Progenitor cell of endocrine pancreas (in vitro differentiated cells): ENCODE results near the gene GALNT14. TPM values are rescaled to one million over a fixed set of nuclear protein-coding genes. Genes with fewer than 3 reads are reported as not detected.

ENCODE experiments used
- DNase-seq: peaks from one replicate; pipeline ENCODE4 v3.0.0; 2021; ENCODE audit warnings: low spot score; ENCODE audit not compliant: unreplicated experiment
- H3K27ac Mint-ChIP-seq: 2 replicates; pipeline ENCODE4 v1.8.0; 2021; ENCODE audit warnings: mild to moderate bottlenecking, moderate library complexity, mixed read lengths
- H3K27me3 Mint-ChIP-seq: 2 replicates; pipeline ENCODE4 v1.8.0; 2021; ENCODE audit warnings: mixed read lengths
- H3K36me3 Mint-ChIP-seq: 2 replicates; pipeline ENCODE4 v1.8.0; 2022; ENCODE audit warnings: mixed read lengths; ENCODE audit not compliant: insufficient read depth
- H3K4me1 Mint-ChIP-seq: 2 replicates; pipeline ENCODE4 v1.8.0; 2021; ENCODE audit warnings: low read depth, mixed read lengths
- H3K4me3 Mint-ChIP-seq: 2 replicates; pipeline ENCODE4 v1.8.0; 2021; ENCODE audit warnings: low read depth, mild to moderate bottlenecking, moderate library complexity, mixed read lengths
- H3K9me3 Mint-ChIP-seq: 2 replicates; pipeline ENCODE4 v1.8.0; 2021; ENCODE audit warnings: low read depth, mixed read lengths
- CTCF ChIP-seq: fragments of 200-600 bp; sonication (generic); IDR thresholded peaks from one replicate; pipeline ENCODE4 v1.5.0; 2021; ENCODE audit warnings: antibody characterized with exemption, mild to moderate bottlenecking; ENCODE audit not compliant: unreplicated experiment
- total RNA-seq: library from RNA; stranded (reverse); gene quantifications from 2 replicates; pipeline ENCODE4 v1.2.1, GENCODE V29; 2021

Gene GALNT14
- total RNA-seq, 1 donor from 2014 or later = 0.91 TPM

- Mint-ChIP-seq H3K36me3 (no peaks in the 10 kb centered on the region), H3K27ac (no peak overlapping the region), H3K4me1 (no peaks in the 10 kb centered on the region), H3K4me3 (no peak overlapping the region), H3K27me3 (peaks cover 4% of the 10 kb centered on the region), H3K9me3 (peaks cover 18% of the 10 kb centered on the region)
- DNase-seq = no peak
- no peak for TF ChIP-seq CTCF
Observed at GRCh38 chr2:31038385-31038784, 99.9 kb downstream of the GALNT14 start.

DNA sequence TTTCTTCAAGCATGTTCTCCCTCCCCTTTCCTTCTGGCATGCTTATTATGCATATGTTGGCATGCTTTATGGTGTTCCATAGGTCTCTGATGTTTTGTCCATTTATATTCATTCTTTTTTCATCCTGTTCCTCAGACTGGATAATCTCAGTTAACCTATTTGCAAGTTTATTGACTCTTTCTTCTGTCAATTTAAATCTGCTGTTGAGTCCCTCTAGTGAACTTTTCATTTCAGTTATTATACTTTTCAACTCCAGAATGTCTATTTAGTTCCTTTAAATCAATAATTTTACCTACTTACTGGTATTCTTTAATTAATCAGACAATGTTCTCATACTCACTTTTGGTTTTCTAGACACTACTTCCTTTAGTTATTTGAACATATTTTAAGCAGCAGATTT, 101.2 kb downstream of the GALNT14 start:
- Mint-ChIP-seq H3K36me3 (no peaks in the 10 kb centered on the region), H3K4me3 (no peak overlapping the region), H3K9me3 (peaks cover 18% of the 10 kb centered on the region), H3K4me1 (no peaks in the 10 kb centered on the region), H3K27ac (no peak overlapping the region), H3K27me3 (peaks cover 8% of the 10 kb centered on the region)
- DNase-seq = no peak
- no peak for TF ChIP-seq CTCF

GRCh38 chr2:31033032-31033431, 105.2 kb downstream of the GALNT14 start:
- H3K27ac Mint-ChIP-seq = no peak overlapping the region
- peak; percentile 8 for TF ChIP-seq CTCF
- DNase-seq = no peak
- H3K27me3 Mint-ChIP-seq = peaks cover 20% of the 10 kb centered on the region
- H3K9me3 Mint-ChIP-seq = peaks cover 18% of the 10 kb centered on the region
- H3K4me3 Mint-ChIP-seq = no peak overlapping the region
- no peaks in the 10 kb centered on the region for H3K4me1 Mint-ChIP-seq
- H3K36me3 Mint-ChIP-seq = no peaks in the 10 kb centered on the region

DNA sequence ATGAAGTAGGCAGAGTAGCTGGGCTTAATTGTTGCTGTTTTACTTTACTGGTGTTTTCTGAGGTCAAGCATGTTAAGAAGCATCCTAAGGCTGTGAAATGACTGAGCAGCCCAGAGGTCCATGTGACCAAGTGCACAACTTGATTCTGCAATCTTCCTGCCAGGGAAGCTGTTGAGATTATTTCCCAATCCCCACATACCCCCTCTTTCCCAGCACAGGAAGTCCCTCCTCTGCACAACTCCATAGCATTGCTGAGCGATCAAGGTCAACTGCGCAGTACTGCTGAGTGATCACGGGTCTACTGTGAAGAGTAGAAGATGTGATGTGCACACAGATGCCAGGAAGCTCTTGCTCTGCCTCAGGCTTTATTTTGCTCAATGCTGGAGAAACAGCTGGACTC, 105.8 kb downstream of the GALNT14 start:
- no peaks in the 10 kb centered on the region for H3K36me3 Mint-ChIP-seq
- TF ChIP-seq CTCF = no peak
- no peak overlapping the region for H3K27ac Mint-ChIP-seq
- no peak overlapping the region for H3K4me3 Mint-ChIP-seq
- peaks cover 16% of the 10 kb centered on the region for H3K9me3 Mint-ChIP-seq
- no peaks in the 10 kb centered on the region for H3K4me1 Mint-ChIP-seq
- peaks cover 20% of the 10 kb centered on the region for H3K27me3 Mint-ChIP-seq
- DNase-seq = no peak

GRCh38 chr2:31031132-31031706, 107.0 kb downstream of the GALNT14 start:
- peaks cover 8% of the 10 kb centered on the region for H3K9me3 Mint-ChIP-seq
- peaks cover 20% of the 10 kb centered on the region for H3K27me3 Mint-ChIP-seq
- no peaks in the 10 kb centered on the region for H3K36me3 Mint-ChIP-seq
- no peak for DNase-seq
- H3K4me3 Mint-ChIP-seq = no peak overlapping the region
- no peak overlapping the region for H3K27ac Mint-ChIP-seq
- H3K4me1 Mint-ChIP-seq = no peaks in the 10 kb centered on the region
- no peak for TF ChIP-seq CTCF
